ENCODE measurements around the gene ZNF154.
"Not testable (repeated sequence)": the region's sequence is repeated elsewhere in the genome, so short reads cannot be mapped to it uniquely, and the experiment has no call there.

DNA sequence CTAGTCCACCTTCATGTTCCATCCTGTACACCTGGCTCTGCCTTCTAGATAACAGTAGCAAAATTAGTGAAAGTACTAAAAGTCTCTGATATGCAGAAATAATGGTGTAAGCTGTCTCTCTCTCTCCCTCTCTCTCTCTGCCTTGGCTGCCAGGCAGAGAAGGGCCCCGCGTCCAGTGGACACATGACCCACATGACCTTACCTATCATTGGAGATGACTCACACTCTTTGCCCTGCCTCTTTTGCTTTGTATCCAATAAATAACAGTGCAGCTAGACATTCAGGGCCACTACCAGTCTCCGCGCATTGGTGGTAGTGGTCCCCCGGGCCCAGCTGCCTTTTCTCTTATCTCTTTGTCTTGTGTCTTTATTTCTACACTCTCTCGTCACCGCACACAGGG is 29.8 kb upstream of the ZNF154 start:
- TF ChIP-seq, protein P1, sequence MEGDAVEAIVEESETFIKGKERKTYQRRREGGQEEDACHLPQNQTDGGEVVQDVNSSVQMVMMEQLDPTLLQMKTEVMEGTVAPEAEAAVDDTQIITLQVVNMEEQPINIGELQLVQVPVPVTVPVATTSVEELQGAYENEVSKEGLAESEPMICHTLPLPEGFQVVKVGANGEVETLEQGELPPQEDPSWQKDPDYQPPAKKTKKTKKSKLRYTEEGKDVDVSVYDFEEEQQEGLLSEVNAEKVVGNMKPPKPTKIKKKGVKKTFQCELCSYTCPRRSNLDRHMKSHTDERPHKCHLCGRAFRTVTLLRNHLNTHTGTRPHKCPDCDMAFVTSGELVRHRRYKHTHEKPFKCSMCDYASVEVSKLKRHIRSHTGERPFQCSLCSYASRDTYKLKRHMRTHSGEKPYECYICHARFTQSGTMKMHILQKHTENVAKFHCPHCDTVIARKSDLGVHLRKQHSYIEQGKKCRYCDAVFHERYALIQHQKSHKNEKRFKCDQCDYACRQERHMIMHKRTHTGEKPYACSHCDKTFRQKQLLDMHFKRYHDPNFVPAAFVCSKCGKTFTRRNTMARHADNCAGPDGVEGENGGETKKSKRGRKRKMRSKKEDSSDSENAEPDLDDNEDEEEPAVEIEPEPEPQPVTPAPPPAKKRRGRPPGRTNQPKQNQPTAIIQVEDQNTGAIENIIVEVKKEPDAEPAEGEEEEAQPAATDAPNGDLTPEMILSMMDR (IDR thresholded peaks at IDR 0.05) = not testable (repeated sequence)
- TF ChIP-seq ETV6 (CRISPR knock-in tag; IDR thresholded peaks at IDR 0.05); ZNF232 (CRISPR knock-in tag; IDR thresholded peaks at IDR 0.05); JUN (CRISPR knock-in tag; IDR thresholded peaks at IDR 0.05); ESRRA (CRISPR knock-in tag; IDR thresholded peaks at IDR 0.05; ENCODE audit: borderline replicate concordance); CREB1 (CRISPR knock-in tag; IDR thresholded peaks at IDR 0.05); NR3C1 (CRISPR knock-in tag; conservative IDR thresholded peaks at IDR 0.05; ENCODE audit: low read depth); SP1 (CRISPR knock-in tag; conservative IDR thresholded peaks at IDR 0.05): not testable (repeated sequence)
- TF ChIP-seq, protein P2, sequence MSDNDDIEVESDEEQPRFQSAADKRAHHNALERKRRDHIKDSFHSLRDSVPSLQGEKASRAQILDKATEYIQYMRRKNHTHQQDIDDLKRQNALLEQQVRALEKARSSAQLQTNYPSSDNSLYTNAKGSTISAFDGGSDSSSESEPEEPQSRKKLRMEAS (CRISPR knock-in tag; IDR thresholded peaks at IDR 0.05) = not testable (repeated sequence)
- TF ChIP-seq, protein P3, sequence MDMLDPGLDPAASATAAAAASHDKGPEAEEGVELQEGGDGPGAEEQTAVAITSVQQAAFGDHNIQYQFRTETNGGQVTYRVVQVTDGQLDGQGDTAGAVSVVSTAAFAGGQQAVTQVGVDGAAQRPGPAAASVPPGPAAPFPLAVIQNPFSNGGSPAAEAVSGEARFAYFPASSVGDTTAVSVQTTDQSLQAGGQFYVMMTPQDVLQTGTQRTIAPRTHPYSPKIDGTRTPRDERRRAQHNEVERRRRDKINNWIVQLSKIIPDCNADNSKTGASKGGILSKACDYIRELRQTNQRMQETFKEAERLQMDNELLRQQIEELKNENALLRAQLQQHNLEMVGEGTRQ (CRISPR knock-in tag; IDR thresholded peaks at IDR 0.05) = not testable (repeated sequence)
- TF ChIP-seq, protein P4, sequence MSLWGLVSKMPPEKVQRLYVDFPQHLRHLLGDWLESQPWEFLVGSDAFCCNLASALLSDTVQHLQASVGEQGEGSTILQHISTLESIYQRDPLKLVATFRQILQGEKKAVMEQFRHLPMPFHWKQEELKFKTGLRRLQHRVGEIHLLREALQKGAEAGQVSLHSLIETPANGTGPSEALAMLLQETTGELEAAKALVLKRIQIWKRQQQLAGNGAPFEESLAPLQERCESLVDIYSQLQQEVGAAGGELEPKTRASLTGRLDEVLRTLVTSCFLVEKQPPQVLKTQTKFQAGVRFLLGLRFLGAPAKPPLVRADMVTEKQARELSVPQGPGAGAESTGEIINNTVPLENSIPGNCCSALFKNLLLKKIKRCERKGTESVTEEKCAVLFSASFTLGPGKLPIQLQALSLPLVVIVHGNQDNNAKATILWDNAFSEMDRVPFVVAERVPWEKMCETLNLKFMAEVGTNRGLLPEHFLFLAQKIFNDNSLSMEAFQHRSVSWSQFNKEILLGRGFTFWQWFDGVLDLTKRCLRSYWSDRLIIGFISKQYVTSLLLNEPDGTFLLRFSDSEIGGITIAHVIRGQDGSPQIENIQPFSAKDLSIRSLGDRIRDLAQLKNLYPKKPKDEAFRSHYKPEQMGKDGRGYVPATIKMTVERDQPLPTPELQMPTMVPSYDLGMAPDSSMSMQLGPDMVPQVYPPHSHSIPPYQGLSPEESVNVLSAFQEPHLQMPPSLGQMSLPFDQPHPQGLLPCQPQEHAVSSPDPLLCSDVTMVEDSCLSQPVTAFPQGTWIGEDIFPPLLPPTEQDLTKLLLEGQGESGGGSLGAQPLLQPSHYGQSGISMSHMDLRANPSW (CRISPR knock-in tag; conservative IDR thresholded peaks at IDR 0.05; ENCODE audit: low read depth) = not testable (repeated sequence)
- TF ChIP-seq, protein P5, sequence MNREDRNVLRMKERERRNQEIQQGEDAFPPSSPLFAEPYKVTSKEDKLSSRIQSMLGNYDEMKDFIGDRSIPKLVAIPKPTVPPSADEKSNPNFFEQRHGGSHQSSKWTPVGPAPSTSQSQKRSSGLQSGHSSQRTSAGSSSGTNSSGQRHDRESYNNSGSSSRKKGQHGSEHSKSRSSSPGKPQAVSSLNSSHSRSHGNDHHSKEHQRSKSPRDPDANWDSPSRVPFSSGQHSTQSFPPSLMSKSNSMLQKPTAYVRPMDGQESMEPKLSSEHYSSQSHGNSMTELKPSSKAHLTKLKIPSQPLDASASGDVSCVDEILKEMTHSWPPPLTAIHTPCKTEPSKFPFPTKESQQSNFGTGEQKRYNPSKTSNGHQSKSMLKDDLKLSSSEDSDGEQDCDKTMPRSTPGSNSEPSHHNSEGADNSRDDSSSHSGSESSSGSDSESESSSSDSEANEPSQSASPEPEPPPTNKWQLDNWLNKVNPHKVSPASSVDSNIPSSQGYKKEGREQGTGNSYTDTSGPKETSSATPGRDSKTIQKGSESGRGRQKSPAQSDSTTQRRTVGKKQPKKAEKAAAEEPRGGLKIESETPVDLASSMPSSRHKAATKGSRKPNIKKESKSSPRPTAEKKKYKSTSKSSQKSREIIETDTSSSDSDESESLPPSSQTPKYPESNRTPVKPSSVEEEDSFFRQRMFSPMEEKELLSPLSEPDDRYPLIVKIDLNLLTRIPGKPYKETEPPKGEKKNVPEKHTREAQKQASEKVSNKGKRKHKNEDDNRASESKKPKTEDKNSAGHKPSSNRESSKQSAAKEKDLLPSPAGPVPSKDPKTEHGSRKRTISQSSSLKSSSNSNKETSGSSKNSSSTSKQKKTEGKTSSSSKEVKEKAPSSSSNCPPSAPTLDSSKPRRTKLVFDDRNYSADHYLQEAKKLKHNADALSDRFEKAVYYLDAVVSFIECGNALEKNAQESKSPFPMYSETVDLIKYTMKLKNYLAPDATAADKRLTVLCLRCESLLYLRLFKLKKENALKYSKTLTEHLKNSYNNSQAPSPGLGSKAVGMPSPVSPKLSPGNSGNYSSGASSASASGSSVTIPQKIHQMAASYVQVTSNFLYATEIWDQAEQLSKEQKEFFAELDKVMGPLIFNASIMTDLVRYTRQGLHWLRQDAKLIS (CRISPR knock-in tag; IDR thresholded peaks at IDR 0.05; ENCODE audit: borderline replicate concordance) = not testable (repeated sequence)
- TF ChIP-seq, protein P6, sequence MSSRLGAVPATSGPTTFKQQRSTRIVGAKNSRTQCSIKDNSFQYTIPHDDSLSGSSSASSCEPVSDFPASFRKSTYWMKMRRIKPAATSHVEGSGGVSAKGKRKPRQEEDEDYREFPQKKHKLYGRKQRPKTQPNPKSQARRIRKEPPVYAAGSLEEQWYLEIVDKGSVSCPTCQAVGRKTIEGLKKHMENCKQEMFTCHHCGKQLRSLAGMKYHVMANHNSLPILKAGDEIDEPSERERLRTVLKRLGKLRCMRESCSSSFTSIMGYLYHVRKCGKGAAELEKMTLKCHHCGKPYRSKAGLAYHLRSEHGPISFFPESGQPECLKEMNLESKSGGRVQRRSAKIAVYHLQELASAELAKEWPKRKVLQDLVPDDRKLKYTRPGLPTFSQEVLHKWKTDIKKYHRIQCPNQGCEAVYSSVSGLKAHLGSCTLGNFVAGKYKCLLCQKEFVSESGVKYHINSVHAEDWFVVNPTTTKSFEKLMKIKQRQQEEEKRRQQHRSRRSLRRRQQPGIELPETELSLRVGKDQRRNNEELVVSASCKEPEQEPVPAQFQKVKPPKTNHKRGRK (CRISPR knock-in tag; IDR thresholded peaks at IDR 0.05; ENCODE audit: borderline replicate concordance) = not testable (repeated sequence)
